ENCODE results near the gene PLCH1.

Gene PLCH1

DNA sequence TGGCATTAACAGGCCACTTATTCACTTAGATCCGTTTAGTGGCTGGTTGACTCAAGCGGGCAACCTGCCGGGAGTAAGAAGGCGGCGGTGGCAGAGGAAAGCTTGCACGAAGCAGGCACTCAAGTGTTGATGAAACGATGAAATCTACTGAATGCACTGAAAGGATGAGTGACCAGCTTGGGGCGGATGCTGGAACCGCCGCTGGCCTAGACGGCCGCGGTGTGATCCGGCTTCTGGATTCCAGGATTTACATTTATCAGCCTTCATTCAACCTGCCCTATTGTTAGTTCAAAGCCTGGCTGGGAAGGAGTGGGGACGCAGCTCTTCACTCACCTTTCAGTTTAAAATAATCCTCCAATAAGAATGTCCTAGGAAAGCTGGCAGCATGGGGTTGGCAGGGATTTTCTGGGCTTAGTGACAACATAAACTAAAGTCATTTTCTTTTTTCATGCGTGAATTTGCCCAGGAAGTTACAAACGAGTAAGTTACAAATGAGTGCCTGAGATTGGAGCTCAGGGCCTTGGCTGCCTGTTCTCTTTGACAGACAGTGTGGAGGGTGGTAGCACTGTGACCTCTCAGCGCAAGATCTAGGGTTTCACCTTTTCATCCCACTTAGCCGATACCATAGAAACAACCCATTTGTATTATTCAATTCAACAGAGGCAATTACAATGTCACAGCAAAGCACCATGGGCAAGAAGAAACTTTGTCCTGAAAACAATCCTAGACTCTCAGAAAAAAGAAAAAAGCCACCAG, 1.1 kb upstream of the PLCH1 start:
- DNase-seq: peak; percentile 84

DNA sequence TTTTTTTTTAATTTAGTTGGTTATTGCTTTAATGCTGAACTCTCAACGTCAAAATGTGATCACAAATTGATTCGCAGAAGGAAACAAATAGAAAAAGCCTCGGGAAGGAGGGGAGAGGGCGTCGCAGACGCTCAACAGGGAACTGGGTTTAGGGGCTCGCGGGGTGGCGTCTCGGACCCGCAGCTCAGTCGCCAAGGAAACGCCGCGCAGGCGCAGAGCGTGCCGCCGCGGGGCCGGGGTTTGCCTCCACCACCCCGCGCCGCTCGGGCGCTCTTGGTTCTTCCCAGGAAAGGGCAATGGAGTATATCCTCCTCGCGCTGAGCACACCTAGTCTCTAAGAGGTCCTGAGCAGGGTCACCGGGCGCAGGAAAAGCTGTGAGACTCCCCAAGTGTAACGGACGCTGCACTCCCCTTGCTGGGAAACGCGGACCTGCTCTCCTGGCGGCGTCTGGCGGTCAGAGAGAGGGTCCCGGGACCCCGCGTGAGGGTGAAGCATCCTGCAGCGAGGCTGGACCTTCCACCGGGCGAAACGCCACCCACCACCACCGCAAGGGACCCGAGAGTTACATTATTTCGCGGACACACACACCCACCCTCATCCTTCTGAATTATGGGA, 753 bp downstream of the PLCH1 start:
- peak; percentile 84 for DNase-seq

DNA sequence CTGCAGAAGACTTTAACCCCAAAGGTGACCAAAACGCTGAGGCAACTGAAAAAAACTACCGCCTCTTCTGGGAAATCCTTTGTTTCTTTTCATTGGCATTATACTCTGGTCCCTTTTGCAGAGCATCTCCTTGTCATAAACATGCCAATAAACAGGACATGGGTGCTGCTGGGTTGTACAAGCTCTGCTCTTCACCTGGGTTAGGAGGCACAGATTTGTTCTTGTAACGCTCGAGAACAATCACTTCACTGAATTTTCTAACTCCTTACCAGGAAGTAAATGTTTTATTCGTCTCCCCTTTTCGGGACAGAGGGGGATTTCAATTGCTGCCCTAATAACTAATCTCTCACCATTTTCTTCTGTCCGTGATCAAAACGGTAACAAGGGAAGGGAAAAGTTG, 1.3 kb downstream of the PLCH1 start:
- peak; percentile 41 for DNase-seq

DNA sequence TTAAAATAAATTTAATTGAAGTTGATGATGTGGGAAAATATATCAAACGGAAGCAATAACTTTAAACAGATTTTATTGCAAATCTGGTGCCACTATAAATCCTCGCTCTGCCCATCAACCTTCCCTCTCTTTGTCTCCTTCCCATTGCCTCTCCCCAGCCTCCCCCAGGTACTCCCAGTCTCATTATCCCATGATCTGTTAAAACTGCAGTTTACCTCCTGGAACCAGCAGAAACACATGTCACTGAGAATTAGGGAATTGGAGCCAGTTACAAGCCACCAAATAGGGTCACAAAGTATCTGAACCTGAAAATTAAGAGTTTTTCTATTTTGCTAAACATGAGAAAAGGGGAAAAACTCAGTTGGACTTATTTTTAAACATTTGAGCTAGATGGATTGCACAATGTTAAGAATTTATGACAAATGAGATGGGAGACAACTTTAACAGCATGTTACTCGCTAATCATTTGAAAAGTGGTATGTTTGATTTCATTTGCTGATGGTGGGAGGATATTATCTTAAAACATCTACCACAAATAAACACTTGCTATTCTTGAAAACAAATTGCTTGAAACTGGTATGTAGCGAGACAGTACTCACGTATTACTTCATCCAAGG, 2.4 kb downstream of the PLCH1 start:
- DNase-seq: no peak

DNA sequence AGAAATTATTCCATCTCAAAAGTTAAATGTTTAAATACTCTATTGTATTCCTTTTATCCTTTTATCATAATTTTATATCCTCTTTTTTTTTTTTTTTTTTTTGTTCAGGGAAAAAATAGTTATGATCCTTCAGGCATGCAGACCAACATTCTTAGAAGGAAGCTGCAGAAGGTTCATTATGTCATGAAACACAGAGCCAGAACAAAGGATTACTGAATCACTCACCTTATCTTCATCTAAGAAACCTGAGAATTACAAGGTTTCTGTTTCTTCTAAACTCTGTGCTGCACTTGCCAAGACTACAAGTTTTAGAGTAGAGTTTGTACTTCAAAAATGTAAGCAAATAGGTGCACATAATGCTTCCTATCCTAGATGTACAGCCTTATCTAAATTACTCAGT, 3.3 kb downstream of the PLCH1 start:
- no peak for DNase-seq

DNA sequence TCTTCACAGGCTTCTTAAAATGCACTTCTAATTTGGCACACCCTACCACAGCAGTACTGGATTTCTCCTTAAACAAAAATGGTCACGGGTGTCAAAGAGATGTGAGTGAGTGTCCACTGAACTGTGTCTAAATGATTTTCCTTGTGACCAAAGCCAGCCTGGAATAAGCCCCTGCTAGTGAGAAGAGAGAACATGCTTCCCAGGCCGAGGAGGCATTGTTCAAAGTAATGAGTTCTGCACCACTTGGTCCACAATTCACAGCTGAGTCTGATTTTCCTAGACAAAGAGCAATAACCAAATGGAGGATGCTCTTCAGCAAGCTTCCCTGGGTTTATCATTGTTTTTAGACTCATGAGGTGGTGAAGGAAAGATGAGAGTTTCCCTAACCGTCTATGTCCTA, 3.8 kb downstream of the PLCH1 start:
- DNase-seq: no peak

DNA sequence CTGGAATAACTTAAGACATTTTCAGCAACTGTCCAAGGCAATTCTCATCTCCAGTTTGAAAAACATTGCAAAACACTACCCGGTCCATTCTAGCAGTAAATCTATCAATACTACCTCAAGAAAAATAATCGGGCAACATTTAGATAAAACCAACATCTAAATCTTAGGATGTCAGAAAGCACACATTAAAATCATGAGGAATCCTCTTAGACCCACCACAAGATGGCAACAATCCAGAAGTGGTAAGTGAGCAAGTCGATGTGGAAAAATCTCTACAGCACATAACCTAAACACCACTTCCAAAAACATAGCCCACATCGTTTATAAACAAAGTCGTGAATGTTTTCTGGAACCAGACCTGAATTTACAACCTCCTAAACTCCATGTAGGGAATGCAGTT, 5.7 kb downstream of the PLCH1 start:
- peak; percentile 12 for DNase-seq

DNA sequence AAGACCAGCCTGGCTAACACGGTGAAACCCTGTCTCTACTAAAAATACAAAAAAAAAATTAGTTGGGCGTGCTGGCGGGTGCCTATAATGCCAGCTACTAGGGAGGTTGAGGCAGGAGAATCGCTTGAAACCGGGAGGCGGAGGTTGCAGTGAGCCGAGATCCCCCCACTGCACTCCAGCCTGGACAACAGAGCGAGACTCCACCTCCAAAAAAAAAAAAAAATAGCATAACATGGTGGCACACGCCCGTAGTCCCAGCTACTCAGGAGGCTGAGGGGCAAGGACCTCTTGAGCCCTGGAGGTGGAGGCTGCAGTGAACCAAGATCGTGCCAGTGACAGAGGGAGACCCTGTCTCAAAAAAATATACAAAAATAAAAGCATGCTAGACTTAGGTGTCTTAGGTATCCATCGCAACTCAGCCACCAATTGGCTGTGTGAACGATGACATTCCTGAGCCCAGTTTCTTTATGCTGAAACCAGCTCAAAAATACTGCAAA, 6.2 kb downstream of the PLCH1 start:
- no peak for DNase-seq

DNA sequence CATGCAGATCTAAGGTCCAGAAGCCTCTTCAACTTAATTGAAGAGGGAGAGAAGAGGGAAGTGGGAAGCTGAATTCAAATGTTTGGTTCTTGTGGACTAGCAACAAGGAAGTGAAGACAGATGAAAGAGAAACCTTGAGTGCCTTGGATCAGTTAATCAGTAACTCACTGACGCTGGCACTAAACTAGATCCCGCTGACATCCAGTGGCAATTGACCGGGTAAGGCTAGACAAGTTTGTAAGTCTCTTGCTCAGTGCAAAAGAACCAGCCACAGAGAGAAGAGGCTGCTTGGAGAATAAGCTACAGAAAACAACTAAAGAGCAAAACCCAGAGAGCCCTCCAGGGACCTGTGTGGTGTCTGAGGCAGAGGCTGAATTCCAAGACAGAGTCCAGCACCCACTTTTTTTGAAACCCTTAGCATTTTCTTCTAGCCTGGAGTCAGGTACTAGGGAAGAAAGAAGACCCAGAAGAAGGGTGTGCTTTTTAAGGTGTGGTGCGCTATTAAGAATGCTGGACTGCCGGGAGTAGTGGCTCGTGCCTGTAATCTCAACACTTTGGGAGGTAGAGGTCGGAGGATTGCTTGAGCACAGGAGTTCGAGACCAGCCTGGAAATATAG, 6.9 kb downstream of the PLCH1 start:
- peak; percentile 94 for DNase-seq

DNA sequence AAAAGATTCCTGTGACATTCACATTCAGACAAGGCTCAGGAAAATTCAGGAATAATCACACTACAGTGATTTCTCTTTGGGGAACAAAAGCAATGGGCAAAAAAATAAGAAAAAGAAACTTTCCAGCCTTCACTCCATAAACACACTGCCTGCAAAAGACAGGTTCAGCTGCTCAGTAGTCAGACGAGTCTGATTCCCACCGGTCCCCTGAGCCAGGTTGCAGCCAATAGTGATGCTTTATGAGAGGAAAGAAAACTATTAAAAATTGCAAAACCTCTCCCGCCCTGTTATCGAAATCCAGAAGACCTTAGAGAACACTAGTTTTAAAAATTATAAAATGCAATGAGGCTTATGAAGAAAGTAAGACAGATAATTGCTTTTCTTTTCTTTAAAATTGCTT, 8.5 kb downstream of the PLCH1 start:
- DNase-seq: peak; percentile 13

DNA sequence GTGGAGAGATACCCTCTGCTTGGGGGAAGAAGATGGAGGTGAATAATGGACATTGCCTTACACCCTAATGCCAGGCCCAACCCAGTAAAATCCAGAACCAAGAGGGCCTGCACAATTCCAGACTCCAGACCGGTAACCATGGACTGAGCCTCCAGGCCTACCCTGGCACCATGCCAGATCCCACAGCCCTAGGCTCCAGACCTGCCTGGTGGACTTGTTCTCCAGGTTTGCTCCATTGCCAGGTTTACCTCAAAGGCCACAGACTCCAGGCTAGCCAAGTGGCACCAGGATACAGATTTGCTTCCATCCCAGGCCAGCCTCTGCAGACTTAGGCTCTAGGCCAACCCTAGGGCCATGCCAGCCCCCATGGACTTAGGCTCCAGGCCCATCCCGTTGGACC, 14.0 kb downstream of the PLCH1 start:
- DNase-seq: peak; percentile 5

DNA sequence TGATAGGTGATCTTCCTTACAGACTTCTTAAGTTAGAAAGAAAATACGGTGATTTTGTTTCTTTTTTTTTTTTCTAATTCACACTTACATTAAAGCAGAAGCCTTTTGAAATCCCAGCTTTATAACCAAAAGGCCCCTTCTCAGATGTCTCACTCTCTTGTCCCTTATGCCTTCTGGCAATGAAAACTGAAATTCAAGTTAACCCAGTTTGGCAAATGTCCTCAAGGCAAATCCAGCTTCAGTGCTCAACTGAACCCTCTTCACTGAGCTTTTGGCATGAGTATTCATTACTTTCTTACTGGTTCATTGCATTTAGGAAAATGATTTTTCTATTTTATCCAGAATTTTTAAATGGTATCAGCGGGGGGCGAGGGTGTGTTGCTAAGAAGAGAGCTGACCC, 17.0 kb downstream of the PLCH1 start:
- no peak for DNase-seq

DNA sequence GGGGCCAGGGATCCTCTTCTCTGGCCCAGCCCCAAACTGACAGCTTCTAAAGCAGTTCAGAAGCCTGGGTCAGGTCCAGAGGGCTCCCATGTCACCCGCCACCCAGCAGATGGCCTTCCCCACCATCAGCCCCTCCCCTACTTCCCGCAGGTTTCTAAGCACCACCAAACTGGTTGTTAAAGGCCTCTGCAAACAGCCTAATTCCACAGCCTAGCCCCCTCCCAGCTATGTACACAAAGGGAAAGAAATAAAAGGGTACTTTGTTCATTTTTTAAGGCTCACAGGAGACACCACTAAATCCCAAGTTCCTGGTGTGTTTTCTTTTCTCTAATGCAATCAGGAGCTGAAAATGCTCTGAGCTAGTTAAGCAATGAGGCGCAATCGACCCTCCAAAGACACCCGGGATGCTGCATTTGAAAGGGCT, 30.6 kb downstream of the PLCH1 start:
- DNase-seq: no peak

DNA sequence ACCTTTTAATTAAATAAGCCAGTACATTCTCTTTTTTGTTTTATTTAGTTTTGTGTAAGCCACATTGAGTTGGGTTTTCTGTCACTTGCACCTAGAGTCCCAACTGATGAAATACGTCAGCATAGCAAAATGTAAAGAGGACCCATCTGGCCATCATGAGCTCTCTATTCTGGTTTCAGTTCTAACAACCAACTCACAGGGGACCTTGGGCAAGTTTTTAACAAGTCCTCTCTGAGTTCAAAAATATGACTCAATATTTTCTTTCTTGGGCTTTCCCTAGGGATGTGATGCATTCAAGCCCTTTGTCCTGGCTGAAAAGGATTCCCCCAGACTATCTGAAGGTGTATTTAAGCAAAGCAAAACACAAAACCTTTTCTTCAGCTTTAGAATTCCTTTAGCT, 32.9 kb downstream of the PLCH1 start:
- no peak for DNase-seq

DNA sequence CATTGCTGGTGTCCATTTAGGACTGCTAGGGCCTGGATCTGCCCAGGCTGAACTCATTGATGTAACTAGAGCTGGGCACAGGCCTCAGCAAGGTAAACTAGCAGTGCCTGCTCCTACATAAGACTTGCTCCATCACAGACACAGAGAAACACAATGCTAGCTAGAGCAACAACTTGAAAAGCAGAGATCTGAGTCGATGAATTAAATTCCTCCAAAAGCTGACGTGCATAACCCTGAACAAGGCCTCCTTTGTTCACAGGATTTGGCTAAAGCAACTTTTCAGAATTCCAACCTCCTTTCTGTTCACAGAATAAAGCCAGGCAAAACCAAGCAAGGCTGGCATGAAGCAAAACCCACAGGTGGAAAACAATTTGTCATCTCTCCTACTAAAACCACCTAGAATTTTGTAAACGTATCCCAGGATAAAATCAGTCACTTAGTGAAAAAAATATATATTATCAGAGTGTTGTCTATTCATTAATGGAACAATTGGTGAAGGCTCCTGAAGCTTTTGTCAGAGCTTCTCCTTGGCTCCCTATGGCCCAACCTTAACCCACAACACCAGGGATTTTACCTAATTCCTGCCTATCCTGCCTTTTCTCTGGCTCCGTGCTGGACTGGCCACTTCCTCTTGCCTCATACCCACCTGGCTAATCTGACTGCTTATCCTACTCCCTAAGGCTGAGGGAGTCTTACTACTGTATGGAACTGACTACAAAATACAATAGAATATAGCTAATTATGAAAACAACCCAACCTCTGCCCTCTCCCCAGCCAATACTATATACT, 39.9 kb downstream of the PLCH1 start:
- DNase-seq: no peak

DNA sequence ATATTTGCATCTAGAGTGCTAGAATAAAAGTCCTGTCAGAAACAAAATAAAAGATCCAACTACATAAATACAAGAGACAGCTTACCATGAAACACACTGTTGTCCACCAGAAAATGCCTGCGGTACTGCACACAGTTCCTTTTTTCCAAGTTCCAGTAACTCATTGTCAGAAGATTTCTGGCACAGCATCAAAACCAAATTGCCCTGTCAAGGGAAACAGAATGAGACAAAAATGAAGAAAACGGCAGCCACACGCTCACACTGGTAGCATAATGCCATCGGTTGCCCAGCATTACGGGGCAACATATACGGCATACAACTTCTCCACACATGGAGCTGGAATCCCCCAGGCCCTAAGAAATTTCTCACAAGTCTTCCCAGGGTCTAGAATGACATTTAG, 40.8 kb downstream of the PLCH1 start:
- no peak for DNase-seq

DNA sequence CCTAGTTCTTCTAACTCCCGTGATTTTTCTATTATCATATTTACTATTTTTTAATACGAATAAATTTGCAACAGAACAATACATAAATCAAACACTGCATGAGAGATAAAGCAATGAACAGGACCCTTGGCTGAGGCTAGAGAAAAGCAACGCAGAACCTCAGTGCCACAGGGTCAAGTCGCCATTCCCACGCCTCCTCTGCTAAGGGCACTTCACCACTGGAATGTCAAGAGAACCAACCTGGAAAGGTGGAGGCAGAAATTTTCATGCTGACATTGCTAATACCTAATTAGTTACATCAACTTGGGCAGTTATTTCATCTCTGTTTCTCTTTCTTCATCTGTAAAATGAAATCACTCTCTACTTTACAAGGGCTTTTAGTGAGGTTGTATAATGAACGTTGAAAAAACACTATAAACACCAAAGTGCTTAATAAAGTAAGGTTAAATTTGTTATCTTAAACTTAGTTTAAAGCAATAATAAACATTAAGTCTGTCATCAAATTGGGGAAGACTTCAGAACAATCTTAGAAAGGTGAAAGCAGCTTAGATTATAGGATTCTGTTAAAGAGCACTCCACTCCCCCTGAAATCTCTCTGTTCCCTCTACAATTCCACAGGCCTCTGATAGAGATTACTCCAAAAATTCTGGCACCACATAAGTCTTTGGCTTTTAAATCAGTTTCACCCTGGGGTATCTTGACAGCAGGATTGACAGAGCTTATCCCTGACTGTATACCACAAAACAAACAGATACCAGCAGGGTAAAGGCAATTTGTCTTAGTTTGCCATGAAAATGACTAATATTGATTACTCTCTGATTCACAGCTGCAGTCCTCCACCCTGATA, 41.9 kb downstream of the PLCH1 start:
- DNase-seq: no peak

DNA sequence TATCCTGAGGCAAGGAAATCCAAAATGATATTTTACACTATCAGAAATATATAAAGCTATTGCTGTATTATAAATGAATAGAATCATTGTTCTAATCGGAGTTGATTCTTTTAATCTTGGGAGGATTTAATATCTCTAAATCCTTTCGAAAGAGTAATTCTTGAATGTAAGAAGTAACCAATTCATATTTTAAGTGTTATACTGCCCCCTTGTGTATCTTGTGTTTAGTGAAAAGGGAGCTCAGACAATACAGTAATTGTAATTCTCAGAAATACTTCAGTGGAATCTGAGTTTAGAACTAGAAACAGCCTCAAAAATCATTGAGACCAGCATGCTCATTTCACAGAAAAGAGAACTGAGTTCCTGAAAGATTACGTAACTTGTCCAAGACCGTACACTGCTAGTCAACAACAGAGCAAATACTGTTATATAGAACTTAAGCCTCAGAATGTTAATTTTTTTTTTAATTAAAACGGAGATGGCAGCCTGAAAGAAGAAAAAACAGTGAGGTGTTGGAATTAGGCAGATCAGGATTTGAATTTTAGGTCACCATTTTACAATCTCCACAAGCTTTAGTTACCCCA, 42.9 kb downstream of the PLCH1 start:
- DNase-seq: peak; percentile 78

DNA sequence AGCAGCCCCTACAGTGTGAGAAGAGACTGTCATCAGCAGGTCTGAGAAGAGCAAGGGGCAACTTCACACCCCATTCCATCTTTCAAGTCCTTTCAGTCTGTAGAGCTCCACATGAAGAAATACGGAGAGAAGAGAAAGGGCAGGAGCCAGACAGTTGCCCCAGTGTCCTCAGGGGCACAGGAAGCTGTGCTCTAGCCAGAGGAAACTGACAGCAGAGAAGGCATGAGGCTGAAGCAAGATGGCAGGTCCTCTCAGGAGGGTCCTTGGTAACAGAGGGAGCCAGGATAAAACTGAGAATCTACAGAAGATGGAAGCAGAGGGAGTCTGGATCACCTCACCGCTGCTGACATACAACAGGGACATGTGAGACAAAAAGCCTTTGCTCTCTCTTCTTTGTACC, 47.3 kb downstream of the PLCH1 start:
- no peak for DNase-seq

DNA sequence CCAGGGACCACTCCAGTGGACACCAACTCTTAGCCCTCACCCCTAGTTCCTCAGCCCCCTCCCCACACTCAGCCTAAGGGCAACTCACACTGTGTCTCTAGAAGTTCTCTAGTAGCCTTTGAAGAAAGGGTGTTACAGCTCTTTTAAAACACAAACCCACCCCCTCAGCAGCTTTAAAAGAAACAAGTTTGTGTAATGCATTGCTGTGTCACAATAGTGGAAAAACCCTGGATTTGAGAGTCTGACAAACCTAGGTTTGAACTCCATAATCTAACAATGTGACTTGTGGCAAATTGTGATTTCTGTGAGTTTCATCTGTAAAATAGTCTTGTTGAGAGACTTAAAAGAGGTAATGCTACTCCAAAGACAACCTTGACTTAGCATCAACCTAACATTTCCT, 54.0 kb downstream of the PLCH1 start:
- DNase-seq: no peak

DNA sequence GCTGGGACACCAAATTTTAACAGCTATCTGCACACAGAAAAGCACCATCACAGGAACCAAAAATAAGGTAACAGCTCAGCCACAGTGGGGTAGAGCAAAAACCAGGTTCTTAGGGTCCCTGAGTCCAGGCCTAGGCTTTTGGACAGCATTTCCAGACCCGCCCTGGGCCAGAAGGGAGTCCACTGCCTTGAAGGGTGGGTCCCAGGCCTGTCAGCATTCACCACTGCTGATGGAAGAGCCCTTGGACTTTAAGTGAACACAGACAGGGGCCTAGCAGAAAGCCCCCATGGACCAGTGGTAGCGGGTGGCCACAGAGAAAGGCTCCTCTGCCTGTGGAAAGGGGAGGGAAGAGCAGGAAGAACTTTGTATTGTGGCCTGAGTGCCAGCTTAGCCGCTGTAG, 56.4 kb downstream of the PLCH1 start:
- DNase-seq: no peak

DNA sequence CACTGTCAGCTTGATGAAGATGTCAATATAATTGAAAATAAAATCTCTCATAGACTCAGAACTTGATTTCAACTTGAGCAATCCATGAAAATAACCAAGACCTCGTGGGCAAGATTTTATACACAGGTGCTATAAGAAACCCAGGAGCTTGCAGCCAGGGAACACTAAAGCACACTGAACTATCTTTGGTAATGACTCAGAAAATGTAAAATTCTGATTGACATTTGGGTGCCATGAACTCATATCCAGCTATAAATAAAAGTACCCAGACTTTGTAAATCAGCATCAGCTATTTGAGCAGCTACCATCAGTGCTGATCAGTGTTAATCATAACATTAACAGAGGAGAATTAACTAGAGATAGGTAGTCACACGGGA, 61.5 kb downstream of the PLCH1 start:
- DNase-seq: no peak
